GM18867 (cell line): Measurements from ENCODE around the gene GALK2.
"Not testable (repeated sequence)": the region's sequence is repeated elsewhere in the genome, so short reads cannot be mapped to it uniquely, and the experiment has no call there.

Experiments used
- ATAC-seq: cut with Tn5 transposase; IDR thresholded peaks from one replicate; pipeline ENCODE4 v1.9.1; 2021; ENCODE audit warnings: mild to moderate bottlenecking, moderate library complexity; ENCODE audit not compliant: unreplicated experiment

GALK2 gene

GRCh38 chr15:49328941-49329340 lies 158.9 kb downstream of the GALK2 start:
- ATAC-seq: no peak

GRCh38 chr15:49330166-49330565 lies 160.1 kb downstream of the GALK2 start:
- ATAC-seq: no peak

GRCh38 chr15:49331442-49331841 lies 161.4 kb downstream of the GALK2 start:
- no peak for ATAC-seq

- no peak for ATAC-seq
Measured at GRCh38 chr15:49331951-49332350, 161.9 kb downstream of the GALK2 start.

- ATAC-seq: no peak
Measured at GRCh38 chr15:49339656-49340055, 169.6 kb downstream of the GALK2 start.

- ATAC-seq: no peak
Measured at GRCh38 chr15:49343546-49343945, 173.5 kb downstream of the GALK2 start.

- ATAC-seq: not testable (repeated sequence)
Measured at GRCh38 chr15:49354439-49354838, 184.4 kb downstream of the GALK2 start.

- no peak for ATAC-seq
Measured at GRCh38 chr15:49361370-49361769, 191.3 kb downstream of the GALK2 start.

- ATAC-seq: no peak
Measured at GRCh38 chr15:49366496-49366895, 196.4 kb downstream of the GALK2 start.

GRCh38 chr15:49370782-49371181 lies 200.7 kb downstream of the GALK2 start:
- ATAC-seq: no peak

GRCh38 chr15:49372366-49372765 lies 202.3 kb downstream of the GALK2 start:
- ATAC-seq: no peak

- no peak for ATAC-seq
Measured at GRCh38 chr15:49379996-49380395, 209.9 kb downstream of the GALK2 start.

- no peak for ATAC-seq
Measured at GRCh38 chr15:49380912-49381311, 210.9 kb downstream of the GALK2 start.
